Thoracic aorta (tissue), 2 donors: ENCODE data around the gene ZHX3. TPM values are rescaled to one million over a fixed set of nuclear protein-coding genes. Genes with fewer than 3 reads are reported as not detected.

Source experiments
- ATAC-seq: fragments of 150-250 bp; one replicate; pipeline ENCODE4 v1.8.0; 2017; ENCODE audit warnings: low read depth; ENCODE audit not compliant: insufficient number of reproducible peaks, low FRiP score
- DNase-seq: peaks from one replicate; pipeline ENCODE4 v3.0.0-alpha.2; 2020; ENCODE audit warnings: low spot score
- H3K27ac ChIP-seq, 2 donors: fragments of 200-600 bp; sonication (generic); 1 replicate in 1 of 2; 2 replicates in 1 of 2; pipeline ENCODE4 v1.5.1; 2016; ENCODE audit warnings: mild to moderate bottlenecking in 2 of 2, moderate library complexity in 2 of 2
- H3K27me3 ChIP-seq: fragments of 200-600 bp; sonication (generic); replicated peaks from 2 replicates; pipeline ENCODE4 v1.6.0; 2016; ENCODE audit warnings: mild to moderate bottlenecking; ENCODE audit not compliant: insufficient read depth
- H3K36me3 ChIP-seq: fragments of 200-600 bp; sonication (generic); one replicate; pipeline ENCODE4 v1.5.1; 2016
- H3K4me1 ChIP-seq, 2 donors: fragments of 200-600 bp; sonication (generic); 1 replicate in 1 of 2; 2 replicates in 1 of 2; pipeline versions ENCODE4 v1.5.1 to v1.6.0; 2016; ENCODE audit warnings: low read depth in 2 of 2, mild to moderate bottlenecking in 1 of 2; ENCODE audit not compliant: control insufficient read depth in 1 of 2
- H3K4me3 ChIP-seq: fragments of 200-600 bp; sonication (generic); 2 replicates; pipeline ENCODE4 v1.5.1; 2016; ENCODE audit warnings: mild to moderate bottlenecking
- H3K9me3 ChIP-seq: fragments of 200-600 bp; sonication (generic); 2 replicates; pipeline ENCODE4 v1.5.1; 2016
- CTCF ChIP-seq: fragments of 200-600 bp; sonication (generic); IDR thresholded peaks from one replicate; pipeline ENCODE4 v1.5.1; 2019; ENCODE audit warnings: antibody characterized with exemption
- total RNA-seq, 2 donors: library from RNA; depleted of rRNA; stranded (reverse); fragments of >200 nt; gene quantifications; one replicate each; pipeline versions ENCODE4 v1.1.0 to v1.2.3, GENCODE V29; 2016

Gene ZHX3
- total RNA-seq, 2 donors from 2014 or later = 60.8 to 74.9 TPM

- Histone ChIP-seq H3K4me3 (no peak overlapping the region), H3K4me1 (peaks cover 28 to 45% of the 10 kb centered on the region in 2 donors), H3K27ac (peak overlapping the region; percentile 80 to 82), H3K36me3 (no peaks in the 10 kb centered on the region), H3K27me3 (no peaks in the 10 kb centered on the region), H3K9me3 (no peaks in the 10 kb centered on the region)
- no peak for TF ChIP-seq CTCF
- ATAC-seq (no peak), DNase-seq (no peak)
Measured at GRCh38 chr20:41234546-41234945, 83.0 kb downstream of the ZHX3 start.

DNA sequence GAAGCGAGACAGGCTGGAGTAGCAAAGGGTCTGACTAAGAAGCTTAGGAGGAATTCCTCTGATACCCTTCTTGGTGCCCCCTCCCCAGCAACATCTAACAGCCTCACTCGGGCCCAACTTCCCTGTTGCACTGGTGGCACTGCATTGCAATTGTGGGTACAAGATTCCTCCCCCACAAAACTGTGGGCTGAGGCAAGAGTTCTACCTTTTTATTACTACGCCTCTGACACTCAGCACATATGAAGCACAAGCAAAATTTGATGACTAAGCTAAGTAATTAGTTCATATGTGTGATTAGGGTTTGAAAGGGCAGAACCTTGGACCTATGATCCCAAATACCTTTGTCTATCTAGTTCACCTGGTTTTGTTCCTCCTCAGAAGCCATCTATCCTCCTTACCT is 83.5 kb downstream of the ZHX3 start:
- ATAC-seq = no peak
- Histone ChIP-seq H3K4me1 (peaks cover 28 to 48% of the 10 kb centered on the region in 2 donors), H3K9me3 (no peaks in the 10 kb centered on the region), H3K27ac (peak overlapping the region; percentile 80 to 82), H3K36me3 (no peaks in the 10 kb centered on the region), H3K4me3 (no peak overlapping the region), H3K27me3 (no peaks in the 10 kb centered on the region)
- TF ChIP-seq CTCF = no peak
- DNase-seq = no peak

DNA sequence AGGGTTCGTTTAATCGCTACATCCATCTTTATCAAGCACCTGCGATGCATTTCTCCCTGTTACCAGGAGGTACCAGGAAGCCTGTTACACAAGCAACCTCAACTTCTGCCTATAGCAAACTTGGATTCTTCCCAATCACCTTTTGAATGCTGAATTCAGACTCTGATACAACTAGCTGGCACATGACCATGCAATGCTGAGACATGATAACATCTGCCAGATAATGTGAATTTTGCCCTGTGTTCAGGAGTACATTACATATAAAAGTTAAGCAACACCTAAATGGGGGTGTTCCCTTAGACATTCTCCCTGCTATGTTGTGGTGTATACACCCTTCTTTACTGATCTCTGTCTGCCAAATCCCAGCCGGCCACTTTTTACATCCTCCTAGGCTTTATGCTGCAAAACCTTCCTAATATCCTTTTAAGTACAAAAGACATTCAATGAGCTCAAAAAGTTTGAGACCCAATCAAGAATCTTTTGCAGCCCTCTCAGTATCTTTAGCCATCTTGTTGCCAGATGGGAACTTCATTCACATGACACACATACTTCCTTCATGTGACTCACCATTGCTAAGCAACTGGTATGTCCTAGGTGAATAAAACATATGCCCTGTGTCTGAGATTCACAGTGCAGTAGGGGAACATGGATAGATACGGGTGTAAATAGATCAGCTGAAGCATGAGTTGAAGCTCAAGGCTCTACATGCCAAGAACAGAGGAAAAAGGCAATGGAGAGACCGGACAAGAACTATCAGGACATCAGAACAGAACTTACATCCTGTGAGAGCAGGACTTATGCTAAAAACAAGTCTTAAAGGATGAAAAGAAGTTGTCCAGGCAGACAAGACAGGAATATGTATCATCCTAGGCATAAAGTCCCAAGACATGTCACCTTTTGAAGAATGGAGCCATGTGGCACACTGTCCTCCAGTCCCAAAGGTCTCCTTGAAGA is 84.3 kb downstream of the ZHX3 start:
- TF ChIP-seq CTCF = no peak
- Histone ChIP-seq H3K27ac (peak overlapping the region; percentile 80 to 82), H3K27me3 (no peaks in the 10 kb centered on the region), H3K4me3 (no peak overlapping the region), H3K4me1 (peaks cover 28 to 53% of the 10 kb centered on the region in 2 donors), H3K9me3 (no peaks in the 10 kb centered on the region), H3K36me3 (no peaks in the 10 kb centered on the region)
- DNase-seq = no peak
- ATAC-seq = peak; percentile 41

- Histone ChIP-seq H3K9me3 (no peaks in the 10 kb centered on the region), H3K36me3 (no peaks in the 10 kb centered on the region), H3K27me3 (no peaks in the 10 kb centered on the region), H3K27ac (peak overlapping the region; percentile 67 to 80), H3K4me3 (no peak overlapping the region), H3K4me1 (peaks cover 28 to 53% of the 10 kb centered on the region in 2 donors)
- DNase-seq (no peak), ATAC-seq (no peak)
- TF ChIP-seq CTCF = no peak
Measured at GRCh38 chr20:41231136-41231535, 86.4 kb downstream of the ZHX3 start.

DNA sequence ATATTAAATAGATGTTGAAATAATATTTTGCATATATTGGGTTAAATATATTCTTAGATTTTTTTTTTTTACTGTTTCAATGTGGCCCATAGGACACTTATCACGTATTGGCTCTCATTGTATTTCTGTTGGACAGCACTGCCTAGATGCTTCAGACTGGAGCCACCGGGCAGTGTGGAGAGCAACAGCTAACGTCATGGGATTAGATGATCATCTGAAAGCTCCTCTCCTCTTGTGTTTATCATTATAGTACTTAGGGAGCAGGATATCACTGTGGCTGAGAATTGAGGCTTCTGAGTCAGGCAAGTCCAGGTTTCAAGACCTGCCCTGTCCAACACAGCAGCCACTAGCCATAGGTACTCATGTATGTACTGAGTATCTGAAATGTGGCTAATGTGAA is 87.4 kb downstream of the ZHX3 start:
- H3K36me3 ChIP-seq = no peaks in the 10 kb centered on the region
- H3K4me1 ChIP-seq = peaks cover 28 to 50% of the 10 kb centered on the region in 2 donors
- ATAC-seq (no peak), DNase-seq (no peak)
- no peak for TF ChIP-seq CTCF
- H3K4me3 ChIP-seq = no peak overlapping the region
- no peak overlapping the region for H3K27ac ChIP-seq
- H3K27me3 ChIP-seq = no peaks in the 10 kb centered on the region
- H3K9me3 ChIP-seq = no peaks in the 10 kb centered on the region
